Mesendoderm (in vitro differentiated cells): ENCODE data around the gene TGFBRAP1.

ENCODE experiments used
- DNase-seq: peaks from one replicate; pipeline ENCODE4 v3.0.0; 2013
- H2AK5ac ChIP-seq: 2 replicates; pipeline ENCODE4 v1.6.1; 2013; ENCODE audit warnings: low read length, inconsistent platforms
- H2BK120ac ChIP-seq: 2 replicates; pipeline ENCODE4 v1.6.1; 2013; ENCODE audit warnings: low read depth, mild to moderate bottlenecking, low read length, moderate library complexity, mixed read lengths
- H2BK15ac ChIP-seq: replicated peaks from 2 replicates; pipeline ENCODE4 v1.6.1; 2013; ENCODE audit warnings: low read depth, mild to moderate bottlenecking, moderate library complexity
- H2BK5ac ChIP-seq: 2 replicates; pipeline ENCODE4 v1.6.1; 2013; ENCODE audit warnings: low read length, inconsistent platforms
- H3K18ac ChIP-seq: 2 replicates; pipeline ENCODE4 v1.6.1; 2013; ENCODE audit warnings: mild to moderate bottlenecking, low read length, mixed read lengths
- H3K23ac ChIP-seq: one replicate; pipeline ENCODE4 v1.6.1; 2013; ENCODE audit warnings: low read length
- H3K27ac ChIP-seq: 2 replicates; pipeline ENCODE4 v1.5.1; 2013; ENCODE audit warnings: low read depth, mild to moderate bottlenecking, inconsistent platforms, low read length, moderate library complexity
- H3K27me3 ChIP-seq: 2 replicates; pipeline ENCODE4 v1.6.1; 2013; ENCODE audit warnings: low read length, control low read depth, mild to moderate bottlenecking, inconsistent platforms; ENCODE audit not compliant: insufficient read depth, poor library complexity
- H3K36me3 ChIP-seq: 2 replicates; pipeline ENCODE4 v1.6.1; 2013; ENCODE audit warnings: low read length, inconsistent platforms; ENCODE audit not compliant: control insufficient read depth, insufficient read depth
- H3K4ac ChIP-seq: one replicate; pipeline ENCODE4 v1.6.1; 2013; ENCODE audit warnings: low read depth, mild to moderate bottlenecking, low read length, moderate library complexity
- H3K4me1 ChIP-seq: 2 replicates; pipeline ENCODE4 v1.6.1; 2013; ENCODE audit warnings: low read depth, low read length, inconsistent platforms; ENCODE audit not compliant: control insufficient read depth
- H3K4me2 ChIP-seq: 2 replicates; pipeline ENCODE4 v1.6.1; 2013; ENCODE audit warnings: low read length
- H3K4me3 ChIP-seq: 2 replicates; pipeline ENCODE4 v1.5.1; 2013; ENCODE audit warnings: mild to moderate bottlenecking, low read length
- H3K56ac ChIP-seq: one replicate; pipeline ENCODE4 v1.6.1; 2013; ENCODE audit warnings: low read length
- H3K79me1 ChIP-seq: 2 replicates; pipeline ENCODE4 v1.6.1; 2013; ENCODE audit warnings: low read length, inconsistent platforms
- H3K79me2 ChIP-seq: 2 replicates; pipeline ENCODE4 v1.6.1; 2013; ENCODE audit warnings: mild to moderate bottlenecking, low read length; ENCODE audit not compliant: control insufficient read depth, insufficient read depth
- H3K9ac ChIP-seq: 2 replicates; pipeline ENCODE4 v1.6.1; 2013; ENCODE audit warnings: low read length, inconsistent platforms
- H4K5ac ChIP-seq: one replicate; pipeline ENCODE4 v1.6.1; 2013; ENCODE audit warnings: low read length
- H4K8ac ChIP-seq: one replicate; pipeline ENCODE4 v1.6.1; 2013; ENCODE audit warnings: low read depth, mild to moderate bottlenecking, control low read depth, low read length, moderate library complexity
- WGBS: extraction: QIAGEN DNeasy Blood & Tissue Kit; methylation state at CpG from one replicate; pipeline ENCODE4 v1.1.7; 2013; ENCODE audit warnings: low lambda C conversion rate, missing lambda C conversion rate; ENCODE audit not compliant: insufficient coverage; ENCODE audit errors: extremely low coverage; 5-methylcytosine and 5-hydroxymethylcytosine counted together

TGFBRAP1 gene

GRCh38 chr2:105290981-105291660, 38.4 kb downstream of the TGFBRAP1 start:
- H2BK5ac ChIP-seq, result no peak overlapping the region
- H2AK5ac ChIP-seq, result no peak overlapping the region
- no peak overlapping the region for H4K8ac ChIP-seq
- H3K27me3 ChIP-seq, result no peaks in the 10 kb centered on the region
- peaks cover 1% of the 10 kb centered on the region for H3K36me3 ChIP-seq
- no peak overlapping the region for H3K27ac ChIP-seq
- peaks cover 1% of the 10 kb centered on the region for H3K79me1 ChIP-seq
- DNase-seq, result peak; percentile 28
- H3K9ac ChIP-seq, result no peak overlapping the region
- H2BK15ac ChIP-seq, result no peak overlapping the region
- no peak overlapping the region for H3K4ac ChIP-seq
- no peaks in the 10 kb centered on the region for H3K4me1 ChIP-seq
- no peak overlapping the region for H3K23ac ChIP-seq
- H3K4me2 ChIP-seq, result no peak overlapping the region
- H3K18ac ChIP-seq, result no peak overlapping the region
- H4K5ac ChIP-seq, result no peak overlapping the region
- no peak overlapping the region for H3K56ac ChIP-seq
- no peak overlapping the region for H2BK120ac ChIP-seq
- no peaks in the 10 kb centered on the region for H3K79me2 ChIP-seq
- no CpG with 5 or more reads among the region's 6 CpGs for WGBS
- H3K4me3 ChIP-seq, result no peak overlapping the region

DNA sequence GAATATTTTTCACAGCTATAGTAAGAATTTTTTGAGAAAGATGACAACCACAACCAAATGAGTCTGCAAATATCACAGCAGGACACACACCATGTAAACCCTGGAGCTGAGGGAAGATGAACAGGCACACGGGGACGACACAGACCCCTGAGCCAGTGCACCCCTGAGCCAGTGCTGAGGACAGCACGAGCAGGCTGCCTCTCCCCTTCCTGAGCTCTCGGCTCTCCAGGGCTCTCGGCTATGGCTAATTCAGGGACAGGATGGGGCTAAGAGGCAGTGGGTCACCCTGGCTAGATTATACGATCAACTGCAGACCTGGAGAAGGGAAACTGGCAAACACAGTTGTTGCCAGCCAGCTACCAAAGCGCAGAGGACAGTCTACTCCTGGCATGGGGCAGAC, 41.4 kb downstream of the TGFBRAP1 start:
- Histone ChIP-seq H3K27ac (no peak overlapping the region), H2BK5ac (no peak overlapping the region), H3K79me1 (peaks cover 1% of the 10 kb centered on the region), H3K18ac (no peak overlapping the region), H3K4me2 (no peak overlapping the region), H3K4ac (no peak overlapping the region), H3K36me3 (peaks cover 1% of the 10 kb centered on the region), H3K79me2 (no peaks in the 10 kb centered on the region), H2BK120ac (no peak overlapping the region), H3K56ac (no peak overlapping the region), H4K8ac (no peak overlapping the region), H4K5ac (no peak overlapping the region), H3K27me3 (no peaks in the 10 kb centered on the region), H3K4me1 (no peaks in the 10 kb centered on the region), H3K9ac (no peak overlapping the region), H2BK15ac (no peak overlapping the region), H3K4me3 (no peak overlapping the region), H2AK5ac (no peak overlapping the region), H3K23ac (no peak overlapping the region)
- WGBS, result no CpG with 5 or more reads among the region's 7 CpGs
- no peak for DNase-seq

GRCh38 chr2:105287692-105288091, 41.8 kb downstream of the TGFBRAP1 start:
- WGBS, result no CpG with 5 or more reads among the region's 5 CpGs
- Histone ChIP-seq H3K79me1 (peaks cover 1% of the 10 kb centered on the region), H3K27me3 (no peaks in the 10 kb centered on the region), H3K4me3 (no peak overlapping the region), H3K4me1 (no peaks in the 10 kb centered on the region), H2BK5ac (no peak overlapping the region), H3K4me2 (no peak overlapping the region), H3K36me3 (peaks cover 1% of the 10 kb centered on the region), H3K23ac (no peak overlapping the region), H2BK15ac (no peak overlapping the region), H3K56ac (no peak overlapping the region), H4K5ac (no peak overlapping the region), H3K27ac (no peak overlapping the region), H2AK5ac (no peak overlapping the region), H3K4ac (no peak overlapping the region), H3K18ac (no peak overlapping the region), H2BK120ac (no peak overlapping the region), H4K8ac (no peak overlapping the region), H3K9ac (no peak overlapping the region), H3K79me2 (no peaks in the 10 kb centered on the region)
- peak; percentile 70 for DNase-seq

GRCh38 chr2:105283532-105283931, 46.0 kb downstream of the TGFBRAP1 start:
- Histone ChIP-seq H2AK5ac (no peak overlapping the region), H4K5ac (no peak overlapping the region), H3K18ac (no peak overlapping the region), H3K56ac (no peak overlapping the region), H2BK5ac (no peak overlapping the region), H3K79me2 (no peaks in the 10 kb centered on the region), H3K27ac (no peak overlapping the region), H3K4ac (no peak overlapping the region), H2BK15ac (no peak overlapping the region), H3K9ac (no peak overlapping the region), H3K79me1 (peaks cover 1% of the 10 kb centered on the region), H3K27me3 (no peaks in the 10 kb centered on the region), H2BK120ac (no peak overlapping the region), H3K23ac (no peak overlapping the region), H3K36me3 (peaks cover 1% of the 10 kb centered on the region), H3K4me3 (no peak overlapping the region), H3K4me2 (no peak overlapping the region), H3K4me1 (no peaks in the 10 kb centered on the region), H4K8ac (no peak overlapping the region)
- DNase-seq, result no peak
- WGBS, result no CpG with 5 or more reads among the region's 4 CpGs

GRCh38 chr2:105280281-105280680, 49.3 kb downstream of the TGFBRAP1 start:
- Histone ChIP-seq H3K9ac (no peak overlapping the region), H3K23ac (no peak overlapping the region), H3K79me1 (no peaks in the 10 kb centered on the region), H3K79me2 (no peaks in the 10 kb centered on the region), H4K8ac (no peak overlapping the region), H3K18ac (no peak overlapping the region), H3K36me3 (no peaks in the 10 kb centered on the region), H2BK120ac (no peak overlapping the region), H2AK5ac (no peak overlapping the region), H3K4me3 (no peak overlapping the region), H2BK15ac (no peak overlapping the region), H3K4me1 (no peaks in the 10 kb centered on the region), H2BK5ac (no peak overlapping the region), H4K5ac (no peak overlapping the region), H3K27ac (no peak overlapping the region), H3K4ac (no peak overlapping the region), H3K27me3 (no peaks in the 10 kb centered on the region), H3K56ac (no peak overlapping the region), H3K4me2 (no peak overlapping the region)
- WGBS, result no CpG with 5 or more reads among the region's 10 CpGs
- no peak for DNase-seq

- no peaks in the 10 kb centered on the region for H3K27me3 ChIP-seq
- H3K9ac ChIP-seq, result no peak overlapping the region
- no peaks in the 10 kb centered on the region for H3K79me2 ChIP-seq
- no peak overlapping the region for H3K18ac ChIP-seq
- no peak for DNase-seq
- no peaks in the 10 kb centered on the region for H3K36me3 ChIP-seq
- no peaks in the 10 kb centered on the region for H3K79me1 ChIP-seq
- H3K4me2 ChIP-seq, result no peak overlapping the region
- no peak overlapping the region for H2AK5ac ChIP-seq
- no peak overlapping the region for H3K4me3 ChIP-seq
- no peak overlapping the region for H2BK120ac ChIP-seq
- H3K4me1 ChIP-seq, result no peaks in the 10 kb centered on the region
- H4K8ac ChIP-seq, result no peak overlapping the region
- no peak overlapping the region for H2BK5ac ChIP-seq
- no peak overlapping the region for H3K4ac ChIP-seq
- no peak overlapping the region for H2BK15ac ChIP-seq
- H4K5ac ChIP-seq, result no peak overlapping the region
- no peak overlapping the region for H3K23ac ChIP-seq
- H3K27ac ChIP-seq, result no peak overlapping the region
- no CpG with 5 or more reads among the region's 1 CpG for WGBS
- H3K56ac ChIP-seq, result no peak overlapping the region
Observed at GRCh38 chr2:105279126-105279525, 50.4 kb downstream of the TGFBRAP1 start.
